ENCODE results near the gene MAPK10.
"Not testable (repeated sequence)": the region's sequence is repeated elsewhere in the genome, so short reads cannot be mapped to it uniquely, and the experiment has no call there.

Gene MAPK10

GRCh38 chr4:86106475-86106874 is 253.4 kb downstream of the MAPK10 start:
- DNase-seq (ENCODE audit: low read depth), result no peak

DNA sequence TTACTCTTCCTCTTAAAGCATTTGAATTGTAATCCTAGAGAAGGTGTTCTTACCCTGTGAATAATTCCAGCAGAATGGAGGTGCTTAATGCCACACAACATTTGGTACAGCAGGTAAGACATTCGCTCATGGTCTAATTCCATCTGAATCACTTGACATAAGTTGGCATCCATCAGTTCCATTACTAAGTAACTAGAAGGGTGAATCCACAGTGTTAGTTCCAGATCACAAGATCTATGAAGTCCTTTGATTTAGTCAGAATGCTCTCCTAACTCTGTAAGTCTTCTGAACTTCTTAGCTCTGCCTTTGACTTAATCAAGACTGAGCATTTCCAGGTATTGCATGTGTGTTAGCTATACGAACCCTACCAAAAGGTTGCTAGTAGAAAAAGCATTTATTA is 258.0 kb downstream of the MAPK10 start:
- DNase-seq (ENCODE audit: low read depth), result no peak

DNA sequence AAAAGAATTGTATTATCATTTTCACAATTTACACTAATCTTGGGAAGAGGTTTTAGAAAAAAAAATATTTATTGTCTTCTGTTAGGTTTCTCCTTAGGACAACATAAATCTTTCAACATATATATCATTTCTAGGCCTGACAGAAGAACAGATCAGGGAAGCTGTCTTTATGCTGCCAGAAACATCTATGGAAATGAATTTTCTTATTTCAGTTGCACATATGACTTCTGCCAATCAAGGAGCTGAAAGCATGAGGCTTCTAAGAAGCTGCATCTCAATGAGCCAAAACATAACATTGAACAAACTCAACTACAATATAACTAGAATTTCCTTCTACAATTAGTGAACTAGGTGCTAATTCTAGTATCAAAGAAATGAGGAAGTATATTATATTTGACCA is 258.4 kb downstream of the MAPK10 start:
- DNase-seq (ENCODE audit: low read depth), result no peak

- no peak for DNase-seq (ENCODE audit: low read depth)
Observed at GRCh38 chr4:86100539-86101215, 259.2 kb downstream of the MAPK10 start.

DNA sequence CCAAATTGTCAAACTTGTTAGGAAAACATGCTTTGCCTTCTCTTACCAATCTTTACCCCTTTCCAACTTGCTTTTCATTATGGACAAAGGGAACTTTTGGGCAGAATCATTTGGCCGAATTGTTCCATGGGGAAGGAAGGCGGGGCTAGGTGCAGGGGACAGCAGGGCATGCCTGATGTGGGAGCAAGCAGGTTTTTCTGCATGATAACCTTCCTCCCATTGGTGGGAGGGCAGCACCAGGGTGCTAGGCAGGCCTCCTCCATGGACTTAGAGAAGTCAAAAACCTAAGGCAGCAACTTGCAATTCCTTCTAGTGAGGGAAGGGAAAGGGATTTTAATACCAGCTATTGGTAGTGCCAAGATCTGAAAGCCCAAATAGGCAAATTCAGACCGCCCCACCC is 260.5 kb downstream of the MAPK10 start:
- DNase-seq (ENCODE audit: low read depth), result no peak

DNA sequence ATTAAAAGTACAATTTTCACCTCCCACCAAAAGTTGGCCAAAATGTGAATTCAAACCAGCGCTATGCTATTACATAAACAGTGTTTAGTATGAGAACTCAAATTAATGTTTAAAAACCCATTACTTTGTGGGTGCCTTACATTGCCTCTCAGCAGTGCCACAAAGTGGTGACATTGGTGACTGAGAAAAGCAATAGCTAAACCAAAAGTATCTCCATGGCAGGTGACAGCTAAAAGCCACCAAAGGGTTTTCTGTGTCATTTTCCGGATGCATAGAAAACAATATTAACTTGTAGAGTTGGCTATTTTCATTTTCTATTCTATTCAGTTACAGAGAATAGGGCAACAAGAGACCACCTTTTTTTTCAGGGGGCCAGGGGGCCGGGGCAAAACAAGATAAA is 261.2 kb downstream of the MAPK10 start:
- no peak for DNase-seq (ENCODE audit: low read depth)

- DNase-seq (ENCODE audit: low read depth), result no peak
Observed at GRCh38 chr4:86096373-86096772, 263.5 kb downstream of the MAPK10 start.

GRCh38 chr4:86092684-86093083 is 267.2 kb downstream of the MAPK10 start:
- no peak for DNase-seq (ENCODE audit: low read depth)

GRCh38 chr4:86091201-86091600 is 268.7 kb downstream of the MAPK10 start:
- DNase-seq (ENCODE audit: low read depth), result no peak

DNA sequence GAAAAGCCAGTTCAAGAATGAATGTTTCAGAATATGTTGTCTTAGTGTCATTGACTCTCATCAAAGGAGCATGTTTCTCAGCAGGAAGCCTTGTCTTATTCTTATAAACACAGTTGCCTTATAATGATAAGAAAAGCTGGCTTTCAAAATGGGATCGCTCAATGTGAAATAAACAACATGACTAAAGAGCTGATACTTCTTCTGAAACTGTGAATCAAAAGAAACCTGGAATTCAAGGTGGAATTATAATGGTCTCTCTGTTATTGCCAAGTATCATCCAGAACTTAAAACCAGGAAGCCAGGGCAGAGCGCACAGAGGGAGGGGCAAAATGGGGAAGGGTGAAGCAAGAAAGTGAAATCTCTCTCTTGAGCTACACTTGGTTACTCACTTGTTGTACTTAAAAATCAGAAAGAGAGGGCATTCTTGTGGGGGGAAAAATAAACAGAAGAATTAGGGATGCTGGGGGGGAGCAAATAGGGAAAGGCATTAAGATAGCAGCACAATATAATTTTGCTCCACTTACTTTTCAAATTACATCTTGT is 270.0 kb downstream of the MAPK10 start:
- DNase-seq (ENCODE audit: low read depth), result no peak

- DNase-seq (ENCODE audit: low read depth), result no peak
Observed at GRCh38 chr4:86089053-86089452, 270.8 kb downstream of the MAPK10 start.

GRCh38 chr4:86075796-86076195 is 284.1 kb downstream of the MAPK10 start:
- DNase-seq (ENCODE audit: low read depth), result not testable (repeated sequence)

DNA sequence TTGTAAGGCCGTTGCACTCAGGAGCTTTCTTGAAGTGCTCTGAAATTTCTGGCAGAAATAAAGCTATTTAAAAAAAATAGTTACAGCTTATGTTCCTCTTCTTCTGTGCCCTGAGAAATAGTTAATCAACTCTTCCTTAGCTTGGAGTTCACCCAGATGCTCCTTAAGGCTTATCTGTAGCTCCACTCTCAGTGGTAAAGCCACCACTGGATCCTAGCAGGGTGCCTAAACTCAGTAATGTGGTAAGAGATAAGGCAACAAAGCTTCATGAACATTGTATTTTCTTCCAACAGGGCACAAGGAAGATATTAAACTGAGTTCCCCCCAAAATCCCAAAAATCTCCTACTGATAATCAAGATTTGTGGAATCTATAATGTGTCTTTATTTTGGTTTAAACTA is 299.5 kb downstream of the MAPK10 start:
- DNase-seq (ENCODE audit: low read depth), result no peak

DNA sequence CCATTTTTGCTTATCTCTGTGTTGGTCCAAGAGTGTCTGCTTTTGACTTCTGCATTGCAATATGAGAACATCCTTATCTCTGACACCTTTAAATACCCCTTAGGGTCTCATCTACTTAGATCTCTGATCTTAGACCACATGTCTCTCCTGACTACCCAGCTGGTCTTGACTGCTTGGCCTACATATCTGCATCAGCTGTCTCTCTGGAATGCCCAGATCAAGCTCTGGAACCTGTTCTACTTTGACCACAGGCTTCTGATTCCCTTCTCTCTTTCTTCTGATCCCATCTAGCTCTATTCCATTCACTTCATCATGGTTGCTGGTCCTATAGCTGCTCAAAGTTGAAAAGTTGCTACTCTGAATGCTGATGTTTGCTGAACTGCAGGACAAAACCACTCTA is 301.2 kb downstream of the MAPK10 start:
- no peak for DNase-seq (ENCODE audit: low read depth)

- no peak for DNase-seq (ENCODE audit: low read depth)
Observed at GRCh38 chr4:86055898-86056297, 304.0 kb downstream of the MAPK10 start.

GRCh38 chr4:86054286-86055032 is 305.4 kb downstream of the MAPK10 start:
- DNase-seq (ENCODE audit: low read depth), result no peak

DNA sequence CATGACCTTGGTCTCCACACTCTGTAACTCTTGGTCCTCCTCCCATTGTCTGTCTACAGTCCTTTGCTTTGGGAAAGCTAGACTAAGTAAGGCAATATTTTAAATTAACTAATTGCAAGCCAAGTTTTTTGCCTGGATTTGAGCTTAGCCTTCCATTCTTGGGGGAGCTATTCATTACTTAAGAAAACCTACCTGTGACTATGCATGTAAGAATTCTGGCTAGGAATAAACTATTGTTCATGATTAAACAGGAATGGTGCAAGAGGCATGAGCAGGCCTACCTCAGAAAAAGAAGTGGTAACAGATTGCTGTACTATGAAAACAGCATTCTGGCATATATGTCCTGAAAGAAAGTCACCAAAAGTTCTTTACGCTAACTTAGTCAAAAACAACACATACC is 309.4 kb downstream of the MAPK10 start:
- DNase-seq (ENCODE audit: low read depth), result no peak

GRCh38 chr4:86048426-86048825 is 311.4 kb downstream of the MAPK10 start:
- DNase-seq (ENCODE audit: low read depth), result no peak

- DNase-seq (ENCODE audit: low read depth), result no peak
Observed at GRCh38 chr4:86044593-86044985, 315.3 kb downstream of the MAPK10 start.

GRCh38 chr4:86043755-86044592 is 315.9 kb downstream of the MAPK10 start:
- DNase-seq (ENCODE audit: low read depth), result no peak

DNA sequence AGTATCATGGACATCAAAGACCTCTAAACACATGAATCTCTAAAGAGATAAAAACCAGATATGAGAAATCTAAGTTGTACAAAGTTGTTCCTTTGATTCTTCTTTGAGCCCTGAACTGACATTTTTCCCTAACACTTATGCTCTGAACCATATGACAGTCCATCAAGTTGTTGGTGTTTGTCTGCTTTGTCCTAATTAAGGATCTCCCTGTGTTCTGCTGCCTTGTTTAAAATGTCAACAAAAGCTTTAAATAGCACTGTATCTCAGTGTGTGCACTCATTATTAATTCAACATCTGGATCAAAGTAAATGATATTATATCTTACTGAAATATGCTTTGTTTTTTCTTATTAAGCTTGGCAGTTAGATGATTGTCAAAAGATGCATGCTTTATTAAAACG is 321.8 kb downstream of the MAPK10 start:
- no peak for DNase-seq (ENCODE audit: low read depth)

DNA sequence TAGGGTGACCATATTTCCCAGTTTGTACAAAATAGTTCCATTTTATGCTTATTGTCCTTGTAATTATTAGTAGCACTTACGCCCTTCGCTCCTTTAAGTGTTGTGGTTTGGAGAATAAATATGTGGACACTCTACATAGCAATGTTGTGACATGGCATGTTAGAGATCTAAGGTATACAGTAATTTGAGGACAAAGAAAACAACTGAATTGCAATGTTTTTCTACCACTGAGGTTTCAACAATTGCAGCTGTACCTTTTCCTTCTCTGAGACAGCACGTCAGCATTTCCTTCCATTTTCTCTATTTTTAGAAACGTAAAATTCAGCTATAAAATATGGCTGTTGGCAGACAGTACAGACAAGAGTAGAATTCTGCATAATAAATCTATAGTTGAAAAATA is 323.1 kb downstream of the MAPK10 start:
- no peak for DNase-seq (ENCODE audit: low read depth)

DNA sequence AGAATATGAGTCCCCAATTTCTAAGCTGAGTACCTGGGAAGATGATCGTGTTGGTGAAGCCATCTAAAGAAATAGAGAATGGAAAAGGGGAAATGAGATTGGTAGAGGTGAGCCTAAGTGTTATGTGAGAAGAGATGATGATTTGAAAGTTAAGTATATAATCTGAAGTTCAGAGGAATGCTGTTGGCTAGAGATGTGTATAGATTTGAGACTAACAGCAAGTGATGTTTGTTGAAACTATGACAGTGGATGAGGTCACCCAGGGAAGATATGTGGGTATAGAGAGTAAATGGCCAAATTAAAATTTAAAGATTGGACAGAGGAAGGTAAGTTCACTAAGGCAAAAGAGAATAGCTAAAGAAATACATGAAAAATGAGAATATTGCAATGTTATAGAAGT is 324.2 kb downstream of the MAPK10 start:
- DNase-seq (ENCODE audit: low read depth), result no peak
